A549 (cell line): ENCODE measurements around the gene BICRAL. TPM values are rescaled to one million over a fixed set of nuclear protein-coding genes. Genes with fewer than 3 reads are reported as not detected.

ENCODE experiments used
- ATAC-seq, 2 experiments: fragments of 200-7000 bp in 1 of 2; fragments of >200 bp in 1 of 2; cut with Nextera tagmentation in 1 of 2; cut with Tn5 transposase in 1 of 2; 3 replicates each; pipeline versions ENCODE4 v1.8.0 to v1.9.1; 2018 to 2020; ENCODE audit warnings: mild to moderate bottlenecking in 1 of 2, moderate library complexity in 1 of 2
- CTCF ChIA-PET: fragments of 300-600 bp; sonication (Branson Sonifier 250); formaldehyde crosslinking; extraction: SDS; loops from one replicate; lab custom pipeline; 2021; ENCODE audit warnings: antibody characterized with exemption, inconsistent platforms; lab: Yijun Ruan, JAX
- POLR2A ChIA-PET: fragments of 350-600 bp; formaldehyde crosslinking; extraction: SDS; loops from one replicate; lab custom pipeline; 2021; ENCODE audit warnings: antibody characterized with exemption, inconsistent platforms; lab: Yijun Ruan, JAX
- DNase-seq, 2 experiments: peaks; one replicate each; pipeline versions ENCODE4 v3.0.0 to v3.0.0-alpha.2; 2011 to 2016; ENCODE audit warnings: low read depth in 1 of 2, low spot score in 1 of 2
- FAIRE-seq: peaks from 2 replicates; lab custom pipeline; 2011; peaks lifted over from hg19 to GRCh38; lab: Jason Lieb, UNC
- H3K27ac ChIP-seq, 2 experiments: fragments of >200 bp; sonication (Bioruptor Twin); formaldehyde crosslinking; 3 replicates each; pipeline ENCODE4 v1.5.1; 2016 to 2017
- H3K4me1 ChIP-seq: fragments of >200 bp; sonication (Bioruptor Twin); formaldehyde crosslinking; 3 replicates; pipeline ENCODE4 v1.6.1; 2016
- H3K4me2 ChIP-seq: fragments of >200 bp; sonication (Bioruptor Twin); formaldehyde crosslinking; 3 replicates; pipeline ENCODE4 v1.6.1; 2016
- H3K4me3 ChIP-seq: fragments of >200 bp; sonication (Bioruptor Twin); formaldehyde crosslinking; 3 replicates; pipeline ENCODE4 v1.5.1; 2016
- H3K9me3 ChIP-seq: fragments of >200 bp; sonication (Bioruptor Twin); formaldehyde crosslinking; 3 replicates; pipeline ENCODE4 v1.6.1; 2016
- BHLHE40 ChIP-seq: IDR thresholded peaks from 2 replicates; pipeline ENCODE4 v1.6.1; 2012; ENCODE audit warnings: low read depth, low read length, inconsistent platforms
- CEBPB ChIP-seq, 2 experiments: fragments of >200 bp in 1 of 2; sonication (Bioruptor Twin) in 1 of 2; formaldehyde crosslinking in 1 of 2; IDR thresholded peaks; 2 replicates each; pipeline ENCODE4 v1.6.1; 2012 to 2016
- CHD2 ChIP-seq: fragments of 150-350 bp; IDR thresholded peaks from 2 replicates; pipeline ENCODE4 v1.6.1; 2014; ENCODE audit warnings: low read length; ENCODE audit not compliant: partially characterized antibody
- CHD4 ChIP-seq: fragments of 200-600 bp; sonication (generic); IDR thresholded peaks from 2 replicates; pipeline ENCODE4 v1.6.1; 2016; ENCODE audit warnings: antibody characterized with exemption, mild to moderate bottlenecking, borderline replicate concordance
- EP300 ChIP-seq, 2 experiments: fragments of >200 bp; sonication (Bioruptor Twin); formaldehyde crosslinking; IDR thresholded peaks; 2 replicates in 1 of 2; 3 replicates in 1 of 2; pipeline ENCODE4 v1.6.1; 2016 to 2017
- GATA3 ChIP-seq: IDR thresholded peaks from 2 replicates; pipeline ENCODE4 v1.6.1; 2012; ENCODE audit warnings: borderline replicate concordance
- HES2 ChIP-seq: fragments of >200 bp; sonication (Bioruptor Twin); formaldehyde crosslinking; IDR thresholded peaks from 2 replicates; pipeline ENCODE4 v1.6.1; 2016
- HOXB13 ChIP-seq: fragments of 250-450 bp; sonication (Bioruptor Pico); IDR thresholded peaks from 2 replicates; pipeline ENCODE4 v1.5.0; 2020; ENCODE audit warnings: low read depth, mild to moderate bottlenecking, moderate library complexity
- HOXB5 ChIP-seq: fragments of 250-450 bp; sonication (Bioruptor Pico); IDR thresholded peaks from 2 replicates; pipeline ENCODE4 v1.5.0; 2020; ENCODE audit warnings: mild to moderate bottlenecking, moderate library complexity
- JUN ChIP-seq, 2 experiments: fragments of >200 bp; sonication (Bioruptor Twin); formaldehyde crosslinking; IDR thresholded peaks; 2 replicates in 1 of 2; 3 replicates in 1 of 2; pipeline ENCODE4 v1.6.1; 2016 to 2017
- JUNB ChIP-seq: fragments of >200 bp; sonication (Bioruptor Twin); formaldehyde crosslinking; IDR thresholded peaks from 2 replicates; pipeline ENCODE4 v1.6.1; 2016
- KDM5A ChIP-seq: fragments of 200-600 bp; sonication (generic); IDR thresholded peaks from 2 replicates; pipeline ENCODE4 v1.6.1; 2016; ENCODE audit warnings: antibody characterized with exemption, mild to moderate bottlenecking
- NFE2L2 ChIP-seq: fragments of 150-350 bp; conservative IDR thresholded peaks from 2 replicates; pipeline ENCODE4 v1.6.1; 2014; ENCODE audit warnings: low read length
- PBX3 ChIP-seq: IDR thresholded peaks from 2 replicates; pipeline ENCODE4 v1.6.1; 2012
- POLR2A ChIP-seq: IDR thresholded peaks from 2 replicates; pipeline ENCODE4 v1.6.1; 2012; ENCODE audit warnings: mild to moderate bottlenecking, low read length
- RARB ChIP-seq: fragments of 250-450 bp; sonication (Bioruptor Pico); IDR thresholded peaks from 2 replicates; pipeline ENCODE4 v1.8.0; 2021; ENCODE audit warnings: mild to moderate bottlenecking, moderate library complexity
- TFCP2L1 ChIP-seq: fragments of 250-450 bp; sonication (Bioruptor Pico); IDR thresholded peaks from 2 replicates; pipeline ENCODE4 v1.5.0; 2021; ENCODE audit warnings: mild to moderate bottlenecking
- USF2 ChIP-seq: fragments of 450-650 bp; IDR thresholded peaks from 2 replicates; pipeline ENCODE4 v1.6.1; 2014; ENCODE audit warnings: antibody characterized with exemption
- WGBS: methylation state at CpG from one replicate; pipeline ENCODE4 v1.1.6; 2017; ENCODE audit errors: missing lambda C conversion rate; 5-methylcytosine and 5-hydroxymethylcytosine counted together
- polyA plus RNA-seq, 4 experiments: library from polyadenylated mRNA; depleted of rRNA in 3 of 4; stranded (reverse); fragments of >200 nt; fragmentation: RNase III in 1 of 4; extraction: RNeasy Plus Mini Kit Qiagen cat#74134 plus additional on column Dnase treatment in 1 of 4; gene quantifications; 2 replicates in 3 of 4; 3 replicates in 1 of 4; pipeline ENCODE4 v1.2.3, GENCODE V29; 2011 to 2017
- TF ChIP-seq, protein P1 (sequence below): IDR thresholded peaks from 2 replicates; pipeline ENCODE4 v1.6.1; 2012; ENCODE audit warnings: low read depth, borderline replicate concordance

BICRAL gene
- polyA plus RNA-seq, 2 of the 4 experiments (the other 2 are of a cell fraction): 3.3 to 8.6 TPM

DNA sequence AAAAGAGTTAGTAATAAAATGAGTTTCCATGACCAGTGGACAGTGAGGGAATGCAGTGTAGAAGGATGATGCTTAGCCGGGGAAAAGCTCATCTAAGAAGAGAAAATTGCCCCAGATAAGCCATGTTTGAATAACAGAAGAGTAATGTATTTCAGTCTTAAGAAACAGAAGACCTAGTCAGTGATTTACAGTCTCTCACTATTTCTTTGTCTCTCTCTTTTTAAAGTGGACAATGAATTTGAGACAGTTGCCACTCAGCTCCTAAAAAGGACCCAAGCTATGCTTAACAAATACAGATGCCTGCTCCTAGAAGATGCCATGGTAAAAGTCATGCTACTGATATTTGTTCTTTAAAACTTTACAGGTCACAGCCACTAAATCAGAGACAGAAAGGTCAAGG is 78.2 kb downstream of the BICRAL start:
- POLR2A ChIA-PET: no interaction called here
- Histone ChIP-seq H3K27ac (no peak overlapping the region), H3K9me3 (no peaks in the 10 kb centered on the region)
- TF ChIP-seq KDM5A: no peak
- TF ChIP-seq, all 56 proteins: peak for 0
- FAIRE-seq (no peak), ATAC-seq (no peak), DNase-seq (no peak)
- H3K4me3 ChIP-seq: no peak overlapping the region
- CTCF ChIA-PET: interaction anchor here (1.1 kb wide), 1 partner anchor 13 kb away, joined by 3 read pairs; no protein-coding TSS in a partner anchor
- no peak overlapping the region for H3K4me2 ChIP-seq
- H3K4me1 ChIP-seq: no peaks in the 10 kb centered on the region
- WGBS: 96% methylated on average over 1 of the region's 1 CpG

GRCh38 chr6:42860481-42860880 is 78.6 kb downstream of the BICRAL start:
- CTCF ChIA-PET: no interaction called here
- 91% methylated on average over 6 of the region's 6 CpGs for WGBS

DNA sequence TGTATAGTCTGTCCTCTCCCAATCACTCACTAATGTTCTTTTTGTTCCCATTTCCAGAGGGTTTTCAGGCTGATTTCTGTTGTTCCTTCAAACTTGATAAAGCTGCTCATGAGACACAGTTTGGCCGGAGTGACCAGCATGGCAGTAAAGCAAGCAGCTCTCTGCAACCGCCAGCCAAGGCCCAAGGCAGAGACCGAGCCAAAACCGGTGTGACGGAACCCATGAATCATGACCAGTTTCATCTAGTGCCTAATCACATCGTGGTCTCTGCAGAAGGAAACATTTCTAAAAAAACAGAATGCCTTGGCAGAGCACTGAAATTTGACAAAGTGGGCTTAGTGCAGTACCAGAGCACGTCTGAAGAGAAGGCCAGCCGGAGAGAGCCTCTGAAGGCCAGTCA is 82.8 kb downstream of the BICRAL start:
- POLR2A ChIA-PET: no interaction called here
- FAIRE-seq: no peak
- no peaks in the 10 kb centered on the region for H3K4me1 ChIP-seq

More at GRCh38 chr6:42860481-42860880, 78.6 kb downstream of the BICRAL start:
- ATAC-seq (no peak), FAIRE-seq (no peak), DNase-seq (no peak)
- Histone ChIP-seq H3K27ac (no peak overlapping the region), H3K4me2 (no peak overlapping the region), H3K4me3 (no peak overlapping the region), H3K9me3 (no peaks in the 10 kb centered on the region), H3K4me1 (no peaks in the 10 kb centered on the region)
- TF ChIP-seq CHD4 (no peak), POLR2A (no peak), PBX3 (no peak)
- POLR2A ChIA-PET: no interaction called here

DNA sequence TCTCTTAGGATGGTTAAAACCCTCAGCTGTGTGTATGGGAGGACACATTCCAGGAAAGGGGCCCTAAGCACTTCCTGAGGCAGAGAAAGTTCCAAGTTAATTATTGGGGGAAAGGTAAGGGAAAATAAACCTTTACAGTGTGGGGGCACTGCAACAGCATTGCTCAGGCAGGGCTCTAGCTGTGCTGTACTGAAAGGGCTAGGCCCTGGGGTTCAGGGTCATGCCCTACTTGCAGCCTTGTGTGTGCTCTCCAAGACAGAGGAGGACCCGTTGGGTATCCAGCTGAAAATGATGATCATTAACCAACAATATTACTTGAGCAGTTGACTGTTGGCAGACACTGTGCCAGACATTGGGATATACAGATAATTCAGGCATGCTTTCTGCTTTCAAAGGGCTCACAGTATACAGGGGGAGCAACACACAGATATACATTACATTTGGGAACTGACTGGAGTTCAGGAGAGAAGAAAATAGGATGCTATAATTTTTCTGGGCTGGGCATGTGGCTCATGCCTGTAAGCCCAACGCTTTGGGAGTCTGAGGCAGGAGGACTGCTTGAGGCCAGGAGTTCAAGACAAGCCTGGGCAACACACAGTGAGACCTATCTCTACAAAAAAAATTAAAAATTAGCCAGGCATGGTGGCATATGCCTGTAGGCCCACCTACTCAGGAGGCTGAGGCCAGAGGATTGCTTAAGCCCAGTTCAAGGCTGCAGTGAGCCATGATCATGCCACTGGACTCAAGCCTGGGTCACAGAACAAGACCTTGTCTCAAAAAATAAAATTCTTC is 88.5 kb downstream of the BICRAL start:
- Histone ChIP-seq H3K9me3 (no peaks in the 10 kb centered on the region), H3K4me1 (no peaks in the 10 kb centered on the region), H3K4me3 (no peak overlapping the region), H3K27ac (no peak overlapping the region; a peak in 1 of 6 replicates), H3K4me2 (no peak overlapping the region)
- DNase-seq (no peak), FAIRE-seq (no peak), ATAC-seq (no peak; a peak in 1 of 6 replicates)
- no peak for TF ChIP-seq NFE2L2
- TF ChIP-seq, protein P1, sequence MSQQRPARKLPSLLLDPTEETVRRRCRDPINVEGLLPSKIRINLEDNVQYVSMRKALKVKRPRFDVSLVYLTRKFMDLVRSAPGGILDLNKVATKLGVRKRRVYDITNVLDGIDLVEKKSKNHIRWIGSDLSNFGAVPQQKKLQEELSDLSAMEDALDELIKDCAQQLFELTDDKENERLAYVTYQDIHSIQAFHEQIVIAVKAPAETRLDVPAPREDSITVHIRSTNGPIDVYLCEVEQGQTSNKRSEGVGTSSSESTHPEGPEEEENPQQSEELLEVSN: no peak
- no peak for TF ChIP-seq RARB (CRISPR knock-in tag)
- no peak for TF ChIP-seq JUNB
- TF ChIP-seq POLR2A: no peak
- TF ChIP-seq CEBPB (IDR thresholded peaks at IDR 0.05): no peak
- no peak for TF ChIP-seq GATA3
- TF ChIP-seq USF2: no peak
- no peak for TF ChIP-seq BHLHE40
- TF ChIP-seq EP300 (IDR thresholded peaks at IDR 0.05): no peak
- no peak for TF ChIP-seq JUN (IDR thresholded peaks at IDR 0.05)
- TF ChIP-seq HES2: no peak
- no peak for TF ChIP-seq HOXB13 (CRISPR knock-in tag)
- TF ChIP-seq CHD2: no peak
- TF ChIP-seq TFCP2L1 (CRISPR knock-in tag): no peak
- ChIA-PET POLR2A (interaction anchor here (0.6 kb wide), 1 partner anchor 21 kb away, joined by 4 read pairs; no protein-coding TSS in a partner anchor), CTCF (no interaction called here)
- 68% methylated on average over 2 of the region's 2 CpGs for WGBS

More for the DNA sequence above, 82.8 kb downstream of the BICRAL start:
- no peak for TF ChIP-seq HOXB5 (CRISPR knock-in tag)
- Histone ChIP-seq H3K27ac (no peak overlapping the region), H3K4me3 (no peak overlapping the region), H3K9me3 (no peaks in the 10 kb centered on the region), H3K4me2 (no peak overlapping the region)
- ATAC-seq: no peak
- DNase-seq: no peak
- WGBS: 74% methylated on average over 8 of the region's 8 CpGs
- CTCF ChIA-PET: interaction anchor here (1.3 kb wide), 1 partner anchor 12 kb away, joined by 3 read pairs; no protein-coding TSS in a partner anchor
